PC-9 (cell line): ENCODE measurements around the gene CGA. TPM values are rescaled to one million over a fixed set of nuclear protein-coding genes. Genes with fewer than 3 reads are reported as not detected.

Experiments used
- BruUV-seq: library from RNA; stranded (reverse); fragments of 400-500 nt; replicated peaks from 2 replicates; lab custom pipeline; 2021; lab: Mats Ljungman, UMichigan
- CTCF ChIA-PET: fragments of 300-600 bp; sonication (Branson Sonifier 250); formaldehyde crosslinking; loops from one replicate; lab custom pipeline; 2022; ENCODE audit warnings: antibody characterized with exemption; lab: Charles Lee
- POLR2A ChIA-PET: fragments of 300-600 bp; sonication (Branson Sonifier 250); formaldehyde crosslinking; loops from one replicate; lab custom pipeline; 2022; ENCODE audit warnings: antibody characterized with exemption; ENCODE audit not compliant: unreplicated experiment; lab: Charles Lee
- DNase-seq, 2 experiments: peaks; one replicate each; pipeline versions ENCODE4 v3.0.0 to v3.0.0-alpha.2; 2015 to 2022; ENCODE audit warnings: mixed read lengths in 1 of 2
- H2AFZ ChIP-seq: fragments of 200-600 bp; sonication (generic); 2 replicates; pipeline ENCODE4 v1.8.1; 2017; ENCODE audit warnings: antibody characterized with exemption
- H3F3A ChIP-seq: fragments of 200-600 bp; sonication (generic); 2 replicates; pipeline ENCODE4 v1.8.1; 2017; ENCODE audit warnings: antibody characterized with exemption, mild to moderate bottlenecking, low read depth; ENCODE audit not compliant: insufficient read depth
- H3K27ac ChIP-seq: fragments of 200-600 bp; sonication (generic); 2 replicates; pipeline ENCODE4 v1.6.1; 2016; ENCODE audit warnings: mixed run types
- H3K27me3 ChIP-seq: fragments of 200-600 bp; sonication (generic); 2 replicates; pipeline ENCODE4 v1.6.1; 2016; ENCODE audit warnings: low read depth, mixed run types; ENCODE audit not compliant: insufficient read depth
- H3K36me3 ChIP-seq: fragments of 200-600 bp; sonication (generic); 2 replicates; pipeline ENCODE4 v1.6.1; 2016; ENCODE audit warnings: low read depth, mixed run types
- H3K4me1 ChIP-seq: fragments of 200-600 bp; sonication (generic); replicated peaks from 2 replicates; pipeline ENCODE4 v1.6.1; 2016; ENCODE audit warnings: mixed run types; ENCODE audit not compliant: insufficient read depth
- H3K4me2 ChIP-seq: fragments of 200-600 bp; sonication (generic); 2 replicates; pipeline ENCODE4 v1.6.1; 2017; ENCODE audit warnings: mixed run types
- H3K4me3 ChIP-seq: fragments of 200-600 bp; sonication (generic); 2 replicates; pipeline ENCODE4 v1.6.1; 2016; ENCODE audit warnings: mixed run types
- H3K79me2 ChIP-seq: fragments of 200-600 bp; sonication (generic); 2 replicates; pipeline ENCODE4 v1.6.1; 2017; ENCODE audit warnings: low read depth, mixed run types
- H3K9me2 ChIP-seq: fragments of 200-600 bp; sonication (generic); 2 replicates; pipeline ENCODE4 v1.8.1; 2017; ENCODE audit warnings: mild to moderate bottlenecking; ENCODE audit not compliant: insufficient read depth
- H3K9me3 ChIP-seq: fragments of 200-600 bp; sonication (generic); 2 replicates; pipeline ENCODE4 v1.8.1; 2016; ENCODE audit warnings: low read depth; ENCODE audit not compliant: insufficient read depth
- H4K20me1 ChIP-seq: fragments of 200-600 bp; sonication (generic); 2 replicates; pipeline ENCODE4 v1.8.1; 2017; ENCODE audit not compliant: insufficient read depth
- CTCF ChIP-seq: fragments of 200-600 bp; sonication (generic); conservative IDR thresholded peaks from 2 replicates; pipeline ENCODE4 v1.6.1; 2017; ENCODE audit warnings: mixed run types, antibody characterized with exemption, mild to moderate bottlenecking, moderate library complexity
- EZH2 ChIP-seq: fragments of 200-600 bp; sonication (generic); IDR thresholded peaks from 2 replicates; pipeline ENCODE4 v1.8.0; 2017; ENCODE audit warnings: antibody characterized with exemption, low read depth
- intact Hi-C: fragments of 100-400 bp; cut with micrococcal nuclease; formaldehyde crosslinking; loops from one replicate; pipeline ENCODE4 v1.10.0; 2022; ENCODE audit not compliant: unreplicated experiment
- total RNA-seq: library from RNA; stranded (reverse); gene quantifications from 2 replicates; pipeline ENCODE4 v1.2.3, GENCODE V29; 2021

Gene CGA
- total RNA-seq, 1 experiment from 2014 or later, result not detected

- ChIA-PET POLR2A (no interaction called here), CTCF (no interaction called here)
- BruUV-seq, result no TSS peak
Observed at GRCh38 chr6:87124074-87124473, 29.2 kb upstream of the CGA start.

GRCh38 chr6:87122477-87122876, 27.6 kb upstream of the CGA start:
- no peak overlapping the region for H3K4me2 ChIP-seq
- H3K4me3 ChIP-seq, result no peak overlapping the region
- no peaks in the 10 kb centered on the region for H3K27me3 ChIP-seq
- no peak overlapping the region for H2AFZ ChIP-seq
- intact Hi-C loops, result no loop called here
- BruUV-seq, result no TSS peak
- no peak for DNase-seq
- no peaks in the 10 kb centered on the region for H4K20me1 ChIP-seq
- H3K9me3 ChIP-seq, result no peaks in the 10 kb centered on the region
- ChIA-PET POLR2A (no interaction called here), CTCF (no interaction called here)
- peaks cover 11% of the 10 kb centered on the region for H3K4me1 ChIP-seq
- no peaks in the 10 kb centered on the region for H3K79me2 ChIP-seq
- no peak overlapping the region for H3K27ac ChIP-seq
- no peaks in the 10 kb centered on the region for H3F3A ChIP-seq
- no peaks in the 10 kb centered on the region for H3K9me2 ChIP-seq
- no peaks in the 10 kb centered on the region for H3K36me3 ChIP-seq
- TF ChIP-seq EZH2, result no peak
- no peak for TF ChIP-seq CTCF

More at GRCh38 chr6:87124074-87124473, 29.2 kb upstream of the CGA start:
- no peak overlapping the region for H3K4me2 ChIP-seq
- intact Hi-C loops, result no loop called here
- H3K9me3 ChIP-seq, result no peaks in the 10 kb centered on the region
- H3K9me2 ChIP-seq, result no peaks in the 10 kb centered on the region
- no peaks in the 10 kb centered on the region for H3F3A ChIP-seq
- H3K27me3 ChIP-seq, result no peaks in the 10 kb centered on the region
- no peak overlapping the region for H2AFZ ChIP-seq
- no peaks in the 10 kb centered on the region for H3K4me1 ChIP-seq
- H3K36me3 ChIP-seq, result no peaks in the 10 kb centered on the region
- H3K27ac ChIP-seq, result no peak overlapping the region
- no peak overlapping the region for H3K4me3 ChIP-seq
- no peaks in the 10 kb centered on the region for H3K79me2 ChIP-seq
- TF ChIP-seq EZH2 (no peak), CTCF (no peak)
- no peak for DNase-seq
- H4K20me1 ChIP-seq, result no peaks in the 10 kb centered on the region

GRCh38 chr6:87118054-87118453, 23.1 kb upstream of the CGA start:
- no peaks in the 10 kb centered on the region for H3F3A ChIP-seq
- H3K27me3 ChIP-seq, result no peaks in the 10 kb centered on the region
- no TSS peak for BruUV-seq
- H3K9me2 ChIP-seq, result no peaks in the 10 kb centered on the region
- H3K27ac ChIP-seq, result no peak overlapping the region
- no peak for TF ChIP-seq EZH2
- no peak for TF ChIP-seq CTCF
- H3K79me2 ChIP-seq, result no peaks in the 10 kb centered on the region
- H3K4me2 ChIP-seq, result peak overlapping the region; percentile 34; the same call in 1 of the 2 replicates
- no peaks in the 10 kb centered on the region for H3K9me3 ChIP-seq
- intact Hi-C loops, result no loop called here
- no peak overlapping the region for H2AFZ ChIP-seq
- DNase-seq, result peak; percentile 4 to 77
- no peaks in the 10 kb centered on the region for H4K20me1 ChIP-seq
- peaks cover 14% of the 10 kb centered on the region for H3K4me1 ChIP-seq
- ChIA-PET CTCF (no interaction called here), POLR2A (no interaction called here)
- H3K36me3 ChIP-seq, result no peaks in the 10 kb centered on the region
- H3K4me3 ChIP-seq, result no peak overlapping the region
